OCI-LY1 (cell line): ENCODE data around the gene FAM120A.

ENCODE experiments used
- H2AFZ ChIP-seq: fragments of 200-600 bp; sonication (generic), shearing (Covaris generic); 2 replicates; pipeline ENCODE4 v1.6.0; 2014; ENCODE audit warnings: antibody characterized with exemption, mild to moderate bottlenecking, low read length
- H3F3A ChIP-seq: fragments of 200-600 bp; sonication (generic), shearing (Covaris generic); 2 replicates; pipeline ENCODE4 v1.6.0; 2014; ENCODE audit warnings: mild to moderate bottlenecking, antibody characterized with exemption, low read length, moderate library complexity; ENCODE audit not compliant: insufficient read depth
- H3K27ac ChIP-seq: fragments of 200-600 bp; sonication (generic); 2 replicates; pipeline ENCODE4 v1.5.1; 2014; ENCODE audit warnings: low read length, mixed run types, mild to moderate bottlenecking, low read depth; ENCODE audit not compliant: poor library complexity, severe bottlenecking
- H3K27me3 ChIP-seq: fragments of 200-600 bp; sonication (generic); 2 replicates; pipeline ENCODE4 v1.6.0; 2014; ENCODE audit warnings: antibody characterized with exemption, mild to moderate bottlenecking, low read length, moderate library complexity; ENCODE audit not compliant: insufficient read depth
- H3K36me3 ChIP-seq: fragments of 200-600 bp; sonication (generic); 2 replicates; pipeline ENCODE4 v1.6.1; 2014; ENCODE audit warnings: mild to moderate bottlenecking, antibody characterized with exemption, low read length, moderate library complexity, mixed read lengths; ENCODE audit not compliant: insufficient read depth
- H3K4me1 ChIP-seq: fragments of 200-600 bp; sonication (generic); 2 replicates; pipeline ENCODE4 v1.5.1; 2014; ENCODE audit warnings: mild to moderate bottlenecking, low read length, moderate library complexity; ENCODE audit not compliant: insufficient read depth, severe bottlenecking
- H3K4me2 ChIP-seq: fragments of 200-600 bp; sonication (generic), shearing (Covaris generic); 2 replicates; pipeline ENCODE4 v1.6.1; 2014; ENCODE audit warnings: low read length
- H3K4me3 ChIP-seq: fragments of 200-600 bp; sonication (generic); 2 replicates; pipeline ENCODE4 v1.5.1; 2014; ENCODE audit warnings: low read length, low read depth, mild to moderate bottlenecking, mixed read lengths; ENCODE audit not compliant: poor library complexity, severe bottlenecking
- H3K79me2 ChIP-seq: fragments of 200-600 bp; shearing (Covaris generic); 2 replicates; pipeline ENCODE4 v1.6.1; 2016; ENCODE audit warnings: mixed run types, low read length, mixed read lengths; ENCODE audit not compliant: insufficient read depth
- H3K9ac ChIP-seq: fragments of 200-600 bp; sonication (generic), shearing (Covaris generic); 2 replicates; pipeline ENCODE4 v1.6.1; 2014; ENCODE audit warnings: mild to moderate bottlenecking, low read length, mixed read lengths
- H3K9me2 ChIP-seq: fragments of 200-600 bp; sonication (generic), shearing (Covaris generic); 2 replicates; pipeline ENCODE4 v1.6.1; 2014; ENCODE audit warnings: low read depth, mild to moderate bottlenecking, low read length, mixed read lengths
- H3K9me3 ChIP-seq: fragments of 200-600 bp; shearing (Covaris generic); 2 replicates; pipeline ENCODE4 v1.6.1; 2014; ENCODE audit warnings: low read length, mixed read lengths
- H4K20me1 ChIP-seq: fragments of 200-600 bp; sonication (generic), shearing (Covaris generic); 2 replicates; pipeline ENCODE4 v1.6.0; 2016; ENCODE audit warnings: mild to moderate bottlenecking, low read length; ENCODE audit not compliant: insufficient read depth
- EZH2 ChIP-seq: fragments of 200-600 bp; sonication (generic), shearing (Covaris generic); IDR thresholded peaks from 2 replicates; pipeline ENCODE4 v1.8.0; 2017; ENCODE audit warnings: borderline replicate concordance, mixed run types, mild to moderate bottlenecking, antibody characterized with exemption, low read length, moderate library complexity, mixed read lengths
- TF ChIP-seq, protein P1 (sequence below): fragments of 200-600 bp; sonication (generic), shearing (Covaris generic); IDR thresholded peaks from 2 replicates; pipeline ENCODE4 v1.5.1; 2017; ENCODE audit warnings: mild to moderate bottlenecking, antibody characterized with exemption, low read length, moderate library complexity, mixed read lengths

Gene FAM120A

DNA sequence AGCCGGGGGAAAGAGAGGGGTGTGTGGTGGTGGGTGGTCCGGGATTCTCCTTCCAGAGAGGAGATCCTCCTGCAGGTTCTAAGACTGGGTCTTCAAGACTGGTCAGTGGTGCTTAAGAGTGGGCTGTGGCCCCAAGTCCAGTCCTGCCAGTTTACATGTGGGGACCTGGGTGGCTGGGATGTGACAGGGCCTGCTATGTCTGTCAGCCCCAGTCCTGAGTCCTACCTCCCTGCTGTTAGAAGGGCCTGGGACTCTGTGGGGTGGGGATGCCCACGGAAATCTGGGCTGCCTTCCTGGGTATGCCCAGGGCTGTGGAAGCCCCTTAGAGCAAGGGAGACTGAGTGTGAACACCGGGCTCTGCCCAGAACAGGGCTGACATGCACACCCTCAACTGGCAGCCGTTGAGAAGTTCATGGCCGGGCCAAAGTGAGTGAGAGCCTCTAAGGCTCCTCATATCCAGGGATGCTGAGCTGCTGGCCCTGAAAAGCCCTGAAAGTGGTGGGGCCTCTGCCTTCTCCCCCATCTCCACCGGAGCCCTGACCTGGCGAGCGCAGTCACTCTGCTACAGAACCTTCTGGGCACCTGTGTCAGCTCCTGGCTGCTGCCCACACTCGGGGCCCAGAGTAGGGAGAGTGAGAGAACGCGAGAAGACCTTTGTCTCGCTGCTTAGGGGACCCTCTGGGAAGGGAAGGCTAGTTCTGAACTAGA, 126.6 kb downstream of the FAM120A start:
- TF ChIP-seq, protein P1, sequence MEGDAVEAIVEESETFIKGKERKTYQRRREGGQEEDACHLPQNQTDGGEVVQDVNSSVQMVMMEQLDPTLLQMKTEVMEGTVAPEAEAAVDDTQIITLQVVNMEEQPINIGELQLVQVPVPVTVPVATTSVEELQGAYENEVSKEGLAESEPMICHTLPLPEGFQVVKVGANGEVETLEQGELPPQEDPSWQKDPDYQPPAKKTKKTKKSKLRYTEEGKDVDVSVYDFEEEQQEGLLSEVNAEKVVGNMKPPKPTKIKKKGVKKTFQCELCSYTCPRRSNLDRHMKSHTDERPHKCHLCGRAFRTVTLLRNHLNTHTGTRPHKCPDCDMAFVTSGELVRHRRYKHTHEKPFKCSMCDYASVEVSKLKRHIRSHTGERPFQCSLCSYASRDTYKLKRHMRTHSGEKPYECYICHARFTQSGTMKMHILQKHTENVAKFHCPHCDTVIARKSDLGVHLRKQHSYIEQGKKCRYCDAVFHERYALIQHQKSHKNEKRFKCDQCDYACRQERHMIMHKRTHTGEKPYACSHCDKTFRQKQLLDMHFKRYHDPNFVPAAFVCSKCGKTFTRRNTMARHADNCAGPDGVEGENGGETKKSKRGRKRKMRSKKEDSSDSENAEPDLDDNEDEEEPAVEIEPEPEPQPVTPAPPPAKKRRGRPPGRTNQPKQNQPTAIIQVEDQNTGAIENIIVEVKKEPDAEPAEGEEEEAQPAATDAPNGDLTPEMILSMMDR = no peak
- TF ChIP-seq EZH2 = no peak
- no peaks in the 10 kb centered on the region for H4K20me1 ChIP-seq
- peaks cover 2% of the 10 kb centered on the region; the same call in 1 of the 2 replicates for H3K9me3 ChIP-seq
- H3K9me2 ChIP-seq = no peaks in the 10 kb centered on the region
- no peak overlapping the region for H2AFZ ChIP-seq
- H3K27ac ChIP-seq = no peak overlapping the region
- H3K4me3 ChIP-seq = no peak overlapping the region
- no peaks in the 10 kb centered on the region for H3K79me2 ChIP-seq
- H3K27me3 ChIP-seq = peaks cover 4% of the 10 kb centered on the region; the same call in 1 of the 2 replicates
- no peaks in the 10 kb centered on the region for H3F3A ChIP-seq
- H3K9ac ChIP-seq = no peak overlapping the region; the same call in 1 of the 2 replicates
- H3K4me2 ChIP-seq = peak overlapping the region; percentile 67
- H3K4me1 ChIP-seq = peaks cover 21% of the 10 kb centered on the region
- no peaks in the 10 kb centered on the region; the same call in 1 of the 2 replicates for H3K36me3 ChIP-seq

DNA sequence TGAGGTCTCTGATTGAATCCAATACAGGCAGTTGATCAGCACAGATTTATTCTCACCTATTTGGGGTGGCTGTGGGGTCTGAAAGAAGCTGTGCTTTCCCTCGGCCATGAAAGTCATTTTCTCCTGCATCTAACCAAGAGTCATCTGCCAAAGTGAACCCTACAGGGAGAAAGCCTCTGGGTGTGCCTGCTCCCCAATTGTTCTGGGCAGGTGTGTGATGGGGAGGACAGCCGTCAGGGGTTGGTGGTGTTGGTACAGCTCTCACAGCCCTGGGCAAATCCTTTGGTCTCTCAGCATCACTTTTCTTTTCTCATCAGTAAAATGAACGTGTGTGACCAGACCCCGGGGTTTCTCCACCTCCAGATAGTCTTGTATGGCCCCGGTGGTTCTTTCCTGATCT, 127.4 kb downstream of the FAM120A start:
- Histone ChIP-seq H2AFZ (no peak overlapping the region), H3K79me2 (no peaks in the 10 kb centered on the region), H3K9ac (no peak overlapping the region), H4K20me1 (no peaks in the 10 kb centered on the region), H3K27me3 (peaks cover 4% of the 10 kb centered on the region; the same call in 1 of the 2 replicates), H3K4me3 (no peak overlapping the region), H3K36me3 (no peaks in the 10 kb centered on the region; the same call in 1 of the 2 replicates), H3K4me1 (peaks cover 21% of the 10 kb centered on the region), H3K27ac (no peak overlapping the region), H3K9me3 (peaks cover 6% of the 10 kb centered on the region), H3K9me2 (no peaks in the 10 kb centered on the region), H3F3A (no peaks in the 10 kb centered on the region), H3K4me2 (no peak overlapping the region)
- no peak for TF ChIP-seq EZH2
- TF ChIP-seq, protein P1 = no peak

DNA sequence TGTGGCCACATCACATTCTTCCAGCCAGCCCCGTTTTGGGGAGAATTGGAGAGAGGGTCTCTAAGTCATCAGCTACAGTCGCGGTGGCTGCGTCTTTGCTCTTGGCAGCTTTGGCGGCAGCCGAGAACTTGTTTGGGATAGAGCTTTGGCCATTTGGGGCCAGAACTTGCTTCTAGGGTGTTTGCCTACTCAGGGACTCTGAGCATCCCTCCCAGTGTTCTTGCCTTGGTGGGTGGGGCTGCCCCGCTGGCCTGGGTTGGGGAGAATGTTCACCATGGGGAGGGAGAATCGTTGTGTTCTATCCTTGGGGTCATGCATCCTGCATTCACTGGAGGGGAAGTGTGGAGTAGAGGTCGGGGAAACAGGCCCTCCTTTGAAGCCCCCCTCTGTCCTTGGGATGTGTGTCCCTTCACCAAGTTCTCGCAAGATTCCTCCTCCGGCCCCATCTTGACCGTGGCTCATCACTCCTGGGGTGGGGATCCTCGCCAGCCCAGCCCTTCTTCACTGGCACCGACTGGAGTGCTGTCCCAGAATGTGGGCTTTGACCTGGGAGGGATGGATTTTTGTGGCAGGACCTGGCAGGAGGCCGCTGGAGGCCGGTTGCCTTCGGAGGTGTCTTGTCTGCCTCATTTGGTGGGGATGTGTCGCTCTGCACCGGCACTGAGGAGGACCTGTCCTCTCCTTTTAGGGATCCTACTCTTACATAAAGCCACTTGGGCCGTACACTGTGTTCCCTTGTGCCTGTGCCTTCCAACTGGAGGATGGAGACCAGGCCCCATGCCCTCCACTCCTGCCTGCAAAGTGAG, 128.4 kb downstream of the FAM120A start:
- no peak for TF ChIP-seq EZH2
- Histone ChIP-seq H3K79me2 (no peaks in the 10 kb centered on the region), H3K9me2 (no peaks in the 10 kb centered on the region), H3K9ac (no peak overlapping the region), H3K27me3 (peaks cover 4% of the 10 kb centered on the region; the same call in 1 of the 2 replicates), H2AFZ (no peak overlapping the region), H3K4me2 (no peak overlapping the region), H3K9me3 (peaks cover 16% of the 10 kb centered on the region), H3F3A (no peaks in the 10 kb centered on the region), H3K4me3 (no peak overlapping the region), H3K27ac (no peak overlapping the region), H3K4me1 (peaks cover 20% of the 10 kb centered on the region), H3K36me3 (no peaks in the 10 kb centered on the region; the same call in 1 of the 2 replicates), H4K20me1 (no peaks in the 10 kb centered on the region)
